ENCODE data around the gene CDK14. TPM values are rescaled to one million over a fixed set of nuclear protein-coding genes. Genes with fewer than 3 reads are reported as not detected.

CDK14 gene
- total RNA-seq, 1 donor from 2014 or later: 58.6 TPM

GRCh38 chr7:90832726-90833125 is 236.6 kb downstream of the CDK14 start:
- Histone ChIP-seq H3K27me3 (ENCODE audit: low read depth) (no peaks in the 10 kb centered on the region), H3K4me1 (no peaks in the 10 kb centered on the region), H3K9me3 (no peaks in the 10 kb centered on the region), H3K36me3 (no peaks in the 10 kb centered on the region), H3K4me3 (no peak overlapping the region), H3K27ac (no peak overlapping the region)
- TF ChIP-seq CTCF (IDR thresholded peaks at IDR 0.05): no peak
- DNase-seq (no peak), ATAC-seq (no peak)
- intact Hi-C loops (cut with DNase I): no loop called here

- intact Hi-C loops (cut with DNase I): no loop called here
- H3K4me3 ChIP-seq: no peak overlapping the region
- no peak for TF ChIP-seq CTCF (IDR thresholded peaks at IDR 0.05)
- H3K9me3 ChIP-seq: no peaks in the 10 kb centered on the region
- no peak for DNase-seq
- H3K27ac ChIP-seq: no peak overlapping the region
- ATAC-seq: no peak
- no peaks in the 10 kb centered on the region for H3K36me3 ChIP-seq
- H3K4me1 ChIP-seq: no peaks in the 10 kb centered on the region
- H3K27me3 ChIP-seq (ENCODE audit: low read depth): no peaks in the 10 kb centered on the region
Measured at GRCh38 chr7:90833443-90833842, 237.3 kb downstream of the CDK14 start.

GRCh38 chr7:90834771-90835170 is 238.7 kb downstream of the CDK14 start:
- H3K27ac ChIP-seq: no peak overlapping the region
- DNase-seq (no peak), ATAC-seq (no peak)
- H3K9me3 ChIP-seq: no peaks in the 10 kb centered on the region
- H3K27me3 ChIP-seq (ENCODE audit: low read depth): no peaks in the 10 kb centered on the region
- H3K36me3 ChIP-seq: no peaks in the 10 kb centered on the region
- intact Hi-C loops (cut with DNase I): no loop called here
- no peak overlapping the region for H3K4me3 ChIP-seq
- no peaks in the 10 kb centered on the region for H3K4me1 ChIP-seq
- no peak for TF ChIP-seq CTCF (IDR thresholded peaks at IDR 0.05)

- Histone ChIP-seq H3K27me3 (ENCODE audit: low read depth) (no peaks in the 10 kb centered on the region), H3K36me3 (no peaks in the 10 kb centered on the region), H3K27ac (no peak overlapping the region), H3K4me3 (no peak overlapping the region), H3K4me1 (no peaks in the 10 kb centered on the region), H3K9me3 (no peaks in the 10 kb centered on the region)
- intact Hi-C loops (cut with DNase I): no loop called here
- ATAC-seq: no peak
- no peak for DNase-seq
- no peak for TF ChIP-seq CTCF (IDR thresholded peaks at IDR 0.05)
Measured at GRCh38 chr7:90835861-90836260, 239.7 kb downstream of the CDK14 start.

- Histone ChIP-seq H3K27ac (no peak overlapping the region), H3K4me1 (no peaks in the 10 kb centered on the region), H3K36me3 (no peaks in the 10 kb centered on the region), H3K27me3 (ENCODE audit: low read depth) (no peaks in the 10 kb centered on the region), H3K9me3 (no peaks in the 10 kb centered on the region), H3K4me3 (no peak overlapping the region)
- intact Hi-C loops (cut with DNase I): no loop called here
- DNase-seq (no peak), ATAC-seq (no peak)
- TF ChIP-seq CTCF (IDR thresholded peaks at IDR 0.05): no peak
Measured at GRCh38 chr7:90836937-90837336, 240.8 kb downstream of the CDK14 start.

- ATAC-seq (no peak), DNase-seq (no peak)
- intact Hi-C loops (cut with DNase I): no loop called here
- no peak overlapping the region for H3K27ac ChIP-seq
- H3K36me3 ChIP-seq: no peaks in the 10 kb centered on the region
- no peaks in the 10 kb centered on the region for H3K9me3 ChIP-seq
- H3K4me3 ChIP-seq: no peak overlapping the region
- no peaks in the 10 kb centered on the region for H3K4me1 ChIP-seq
- no peak for TF ChIP-seq CTCF (IDR thresholded peaks at IDR 0.05)
- no peaks in the 10 kb centered on the region for H3K27me3 ChIP-seq (ENCODE audit: low read depth)
Measured at GRCh38 chr7:90838799-90839198, 242.7 kb downstream of the CDK14 start.

Data from lower lobe of right lung (tissue), 2 donors.